GM21576 (cell line): Measurements from ENCODE around the gene COTL1.
"Not testable (repeated sequence)": the region's sequence is repeated elsewhere in the genome, so short reads cannot be mapped to it uniquely, and the experiment has no call there.

Experiments used
- ATAC-seq: cut with Tn5 transposase; IDR thresholded peaks from one replicate; pipeline ENCODE4 v1.9.1; 2021; ENCODE audit warnings: mild to moderate bottlenecking, moderate library complexity; ENCODE audit not compliant: unreplicated experiment

The COTL1 gene

GRCh38 chr16:84574191-84574590 lies 43.7 kb downstream of the COTL1 start:
- no peak for ATAC-seq

- no peak for ATAC-seq
Measured at GRCh38 chr16:84572096-84572495, 45.8 kb downstream of the COTL1 start.

- no peak for ATAC-seq
Measured at GRCh38 chr16:84571506-84571905, 46.4 kb downstream of the COTL1 start.

- no peak for ATAC-seq
Measured at GRCh38 chr16:84570739-84571403, 47.0 kb downstream of the COTL1 start.

- ATAC-seq = no peak
Measured at GRCh38 chr16:84569382-84569987, 48.4 kb downstream of the COTL1 start.

GRCh38 chr16:84568066-84568465 lies 49.8 kb downstream of the COTL1 start:
- ATAC-seq = no peak

GRCh38 chr16:84567286-84567962 lies 50.5 kb downstream of the COTL1 start:
- ATAC-seq = no peak

GRCh38 chr16:84566545-84567257 lies 51.2 kb downstream of the COTL1 start:
- no peak for ATAC-seq

GRCh38 chr16:84565669-84566495 lies 52.0 kb downstream of the COTL1 start:
- ATAC-seq = no peak

- no peak for ATAC-seq
Measured at GRCh38 chr16:84563786-84564420, 54.0 kb downstream of the COTL1 start.

GRCh38 chr16:84563064-84563715 lies 54.7 kb downstream of the COTL1 start:
- no peak for ATAC-seq

- ATAC-seq = no peak
Measured at GRCh38 chr16:84562174-84562815, 55.6 kb downstream of the COTL1 start.

- ATAC-seq = no peak
Measured at GRCh38 chr16:84561291-84561690, 56.6 kb downstream of the COTL1 start.

- no peak for ATAC-seq
Measured at GRCh38 chr16:84560269-84560668, 57.6 kb downstream of the COTL1 start.

GRCh38 chr16:84559311-84559932 lies 58.5 kb downstream of the COTL1 start:
- no peak for ATAC-seq

- not testable (repeated sequence) for ATAC-seq
Measured at GRCh38 chr16:84558850-84559249, 59.0 kb downstream of the COTL1 start.

GRCh38 chr16:84557504-84557903 lies 60.4 kb downstream of the COTL1 start:
- ATAC-seq = no peak

- ATAC-seq = no peak
Measured at GRCh38 chr16:84557059-84557458, 60.8 kb downstream of the COTL1 start.
